ENCODE measurements around the gene RGMB. TPM values are rescaled to one million over a fixed set of nuclear protein-coding genes. Genes with fewer than 3 reads are reported as not detected.

The RGMB gene
- total and polyA plus RNA-seq, 2 donors (not counting 1 experiment from before 2014, with no cell fraction given) = 14.7 to 18.3 TPM

GRCh38 chr5:98755406-98755805 is 18.1 kb upstream of the RGMB start:
- H2AFZ ChIP-seq (ENCODE audit: insufficient read depth, low read depth, low read length, poor library complexity, severe bottlenecking) = no peak overlapping the region
- no peaks in the 10 kb centered on the region for H3K9me3 ChIP-seq (ENCODE audit: control extremely low read depth in 1 of 3, control insufficient read depth in 2 of 3, insufficient read depth in 1 of 3, low read length in 2 of 3)
- ATAC-seq (ENCODE audit: low read depth) (no peak), DNase-seq (no peak)
- no peak overlapping the region for H3K9ac ChIP-seq (ENCODE audit: low read length)
- CTCF ChIA-PET = interaction anchor here (0.9 kb wide), 1 partner anchor 16 kb away, joined by 3 read pairs; no protein-coding TSS in a partner anchor
- no peaks in the 10 kb centered on the region for H3K36me3 ChIP-seq (replicated peaks in 1 of 2; ENCODE audit: control extremely low read depth in 1 of 2, control insufficient read depth in 1 of 2, extremely low read depth in 1 of 2, insufficient read depth in 2 of 2, low read length in 1 of 2)
- Mint-ChIP-seq H3K9me3 (ENCODE audit: insufficient read depth) (no peaks in the 10 kb centered on the region), H3K4me1 (no peaks in the 10 kb centered on the region), H3K4me3 (no peak overlapping the region), H3K27me3 (peaks cover 38% of the 10 kb centered on the region), H3K27ac (no peak overlapping the region)
- POLR2A ChIA-PET = no interaction called here
- no peak for TF ChIP-seq EZH2 (IDR thresholded peaks at IDR 0.05; ENCODE audit: borderline replicate concordance, insufficient read depth, low read depth, low read length, poor library complexity, severe bottlenecking)
- no peak for TF ChIP-seq CTCF (IDR thresholded peaks at IDR 0.05)
- peaks cover 0 to 4% (median 0%) of the 10 kb centered on the region in 4 experiments for H3K27me3 ChIP-seq (replicated peaks in 1 of 4; ENCODE audit: control extremely low read depth in 1 of 4, control insufficient read depth in 3 of 4, insufficient read depth in 4 of 4, low read length in 3 of 4)
- H3K4me1 ChIP-seq (ENCODE audit: control insufficient read depth in 2 of 2, insufficient read depth in 2 of 2, low read length in 2 of 2) = no peaks in the 10 kb centered on the region
- no peaks in the 10 kb centered on the region for H4K20me1 ChIP-seq (ENCODE audit: control insufficient read depth, insufficient read depth, low read length, poor library complexity, severe bottlenecking)
- no peak overlapping the region for H3K27ac ChIP-seq (ENCODE audit: low read length in 2 of 2)
- intact Hi-C loops (cut with micrococcal nuclease) = no loop called here
- no peak overlapping the region for H3K4me3 ChIP-seq (ENCODE audit: control extremely low read depth in 1 of 5, extremely low read depth in 1 of 5, insufficient read depth in 1 of 5, low read depth in 2 of 5, low read length in 4 of 5)
- no peaks in the 10 kb centered on the region for H3K79me2 ChIP-seq (ENCODE audit: control insufficient read depth, insufficient read depth, low read length)
- WGBS (ENCODE audit: insufficient coverage) = no CpG with 5 or more reads among the region's 3 CpGs
- H3K4me2 ChIP-seq (replicated peaks; ENCODE audit: low read depth, low read length, poor library complexity, severe bottlenecking) = no peak overlapping the region

- H3K36me3 ChIP-seq (replicated peaks in 1 of 2; ENCODE audit: control extremely low read depth in 1 of 2, control insufficient read depth in 1 of 2, extremely low read depth in 1 of 2, insufficient read depth in 2 of 2, low read length in 1 of 2) = no peaks in the 10 kb centered on the region
- no peak for DNase-seq
- H3K27me3 ChIP-seq (replicated peaks in 1 of 4; ENCODE audit: control extremely low read depth in 1 of 4, control insufficient read depth in 3 of 4, insufficient read depth in 4 of 4, low read length in 3 of 4) = peaks cover 0 to 4% (median under 1%) of the 10 kb centered on the region in 4 experiments
- H3K4me1 Mint-ChIP-seq = no peaks in the 10 kb centered on the region
- H3K27ac ChIP-seq (ENCODE audit: low read length in 2 of 2) = no peak overlapping the region
- H3K4me2 ChIP-seq (replicated peaks; ENCODE audit: low read depth, low read length, poor library complexity, severe bottlenecking) = no peak overlapping the region
- WGBS (ENCODE audit: insufficient coverage) = 100% methylated on average over 1 of the region's 2 CpGs
- TF ChIP-seq EZH2 (IDR thresholded peaks at IDR 0.05; ENCODE audit: borderline replicate concordance, insufficient read depth, low read depth, low read length, poor library complexity, severe bottlenecking) (no peak), CTCF (IDR thresholded peaks at IDR 0.05) (no peak)
- ChIA-PET CTCF (no interaction called here), POLR2A (no interaction called here)
- H3K4me3 ChIP-seq (ENCODE audit: control extremely low read depth in 1 of 5, extremely low read depth in 1 of 5, insufficient read depth in 1 of 5, low read depth in 2 of 5, low read length in 4 of 5) = no peak overlapping the region
- H3K4me3 Mint-ChIP-seq = no peak overlapping the region
- H3K9me3 Mint-ChIP-seq (ENCODE audit: insufficient read depth) = no peaks in the 10 kb centered on the region
- no peak overlapping the region for H3K27ac Mint-ChIP-seq
- H3K9ac ChIP-seq (ENCODE audit: low read length) = no peak overlapping the region
- H4K20me1 ChIP-seq (ENCODE audit: control insufficient read depth, insufficient read depth, low read length, poor library complexity, severe bottlenecking) = no peaks in the 10 kb centered on the region
- H3K4me1 ChIP-seq (ENCODE audit: control insufficient read depth in 2 of 2, insufficient read depth in 2 of 2, low read length in 2 of 2) = no peaks in the 10 kb centered on the region
- H3K9me3 ChIP-seq (ENCODE audit: control extremely low read depth in 1 of 3, control insufficient read depth in 2 of 3, insufficient read depth in 1 of 3, low read length in 2 of 3) = no peaks in the 10 kb centered on the region
- H3K27me3 Mint-ChIP-seq = peaks cover 40% of the 10 kb centered on the region
- H3K79me2 ChIP-seq (ENCODE audit: control insufficient read depth, insufficient read depth, low read length) = no peaks in the 10 kb centered on the region
- ATAC-seq (ENCODE audit: low read depth) = no peak
- intact Hi-C loops (cut with micrococcal nuclease) = no loop called here
- H2AFZ ChIP-seq (ENCODE audit: insufficient read depth, low read depth, low read length, poor library complexity, severe bottlenecking) = no peak overlapping the region
These were observed 15.5 kb upstream of the RGMB start for GRCh38 chr5:98757978-98758377.

Measured in B cell (primary cell).